ENCODE data around the gene KRT86. TPM values are rescaled to one million over a fixed set of nuclear protein-coding genes. Genes with fewer than 3 reads are reported as not detected.

The KRT86 gene
- total and polyA plus RNA-seq, 2 of the 8 experiments (the other 6 are each of a cell fraction or from before 2014, with no cell fraction given), result 0.12 TPM; not detected in 1

DNA sequence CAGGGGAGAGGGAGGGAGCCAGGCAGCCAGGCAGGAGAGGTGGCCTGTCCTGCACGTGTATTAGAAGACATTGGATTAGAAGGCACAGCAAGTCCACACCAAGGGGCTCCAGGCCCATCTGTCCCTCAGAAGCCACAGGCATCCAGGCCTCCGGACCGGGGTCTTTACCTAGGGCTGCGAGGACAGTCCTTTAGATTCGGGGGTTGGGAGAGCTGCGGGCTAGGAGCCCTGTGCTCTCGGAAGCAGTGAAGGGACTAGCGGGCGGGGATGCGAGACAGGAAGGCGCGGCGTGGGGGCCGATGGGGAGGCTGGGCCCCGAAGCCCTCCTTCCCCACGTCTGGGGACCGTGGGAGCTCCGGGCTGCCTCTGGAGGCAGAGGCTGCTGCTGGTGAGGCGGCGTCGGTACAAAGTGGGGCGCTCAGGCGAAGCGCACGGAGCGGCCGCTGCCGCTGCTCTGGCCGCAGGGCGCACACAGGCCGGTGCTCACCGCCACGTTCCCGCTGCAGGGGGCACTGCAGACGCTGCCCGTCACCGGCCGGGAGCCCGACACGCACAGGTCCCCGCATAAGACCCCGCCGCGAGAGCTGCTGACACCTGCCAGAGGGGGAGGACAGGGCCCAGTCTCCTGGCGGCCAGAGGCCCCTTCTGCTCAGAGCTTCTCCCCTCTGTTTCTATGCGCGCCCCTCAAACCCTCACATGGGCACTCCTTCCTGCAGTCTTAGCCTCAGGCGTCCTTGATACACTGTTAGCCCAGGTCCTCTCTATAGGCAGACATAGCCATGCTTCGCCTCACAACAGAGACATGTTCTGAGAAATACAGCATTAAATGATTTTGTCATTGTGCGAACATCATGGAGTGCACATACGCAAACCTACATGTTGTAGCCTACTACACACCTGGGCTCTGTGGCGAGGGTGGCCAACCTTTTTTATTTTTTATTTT, 24.1 kb upstream of the KRT86 start (continued):
- TF ChIP-seq GTF2F1 (IDR thresholded peaks at IDR 0.05; ENCODE audit: borderline replicate concordance, low read depth, low read length) (no peak), CREB1 (IDR thresholded peaks at IDR 0.05) (no peak), EP300 (IDR thresholded peaks at IDR 0.05; ENCODE audit: borderline replicate concordance in 1 of 2, low read depth in 2 of 2, low read length in 2 of 2) (no peak), SRF (IDR thresholded peaks at IDR 0.05; ENCODE audit: low read depth, low read length) (no peak), SP2 (IDR thresholded peaks at IDR 0.05; ENCODE audit: low read length) (no peak), ASH2L (IDR thresholded peaks at IDR 0.05; ENCODE audit: low read length) (peak; percentile 61), JUND (IDR thresholded peaks at IDR 0.05; ENCODE audit: low read length) (no peak), TCF12 (IDR thresholded peaks at IDR 0.05; ENCODE audit: low read depth, low read length) (no peak), KDM5A (IDR thresholded peaks at IDR 0.05; ENCODE audit: low read length) (no peak), HDAC2 (IDR thresholded peaks at IDR 0.05; ENCODE audit: borderline replicate concordance in 1 of 2, low read depth in 2 of 2, low read length in 2 of 2) (no peak), RAD21 (IDR thresholded peaks at IDR 0.05 in 1 of 2, conservative IDR thresholded peaks at IDR 0.05 in 1 of 2; ENCODE audit: low read depth in 2 of 2, low read length in 2 of 2) (peak in 1 of 2 experiments; percentile 30; a peak in 1 of 4 replicates), YY1 (IDR thresholded peaks at IDR 0.05; ENCODE audit: low read depth, low read length) (no peak), FOSL1 (IDR thresholded peaks at IDR 0.05; ENCODE audit: insufficient read depth, low read depth, low read length) (no peak), PHF8 (conservative IDR thresholded peaks at IDR 0.05; ENCODE audit: low read depth, low read length) (no peak), BRCA1 (IDR thresholded peaks at IDR 0.05; ENCODE audit: low read depth, low read length) (no peak), BCL11A (IDR thresholded peaks at IDR 0.05; ENCODE audit: low read depth in 2 of 2, low read length in 2 of 2) (no peak), NANOG (IDR thresholded peaks at IDR 0.05; ENCODE audit: insufficient read depth, low read depth, low read length, poor library complexity, severe bottlenecking) (no peak), KDM4A (IDR thresholded peaks at IDR 0.05; ENCODE audit: low read depth, low read length, severe bottlenecking) (no peak), SP1 (IDR thresholded peaks at IDR 0.05; ENCODE audit: low read depth, low read length) (no peak)
- TF ChIP-seq, protein P1, sequence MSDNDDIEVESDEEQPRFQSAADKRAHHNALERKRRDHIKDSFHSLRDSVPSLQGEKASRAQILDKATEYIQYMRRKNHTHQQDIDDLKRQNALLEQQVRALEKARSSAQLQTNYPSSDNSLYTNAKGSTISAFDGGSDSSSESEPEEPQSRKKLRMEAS (IDR thresholded peaks at IDR 0.05), result peak; percentile 24; the same call in 1 of the 2 replicates
- TF ChIP-seq, protein P2, sequence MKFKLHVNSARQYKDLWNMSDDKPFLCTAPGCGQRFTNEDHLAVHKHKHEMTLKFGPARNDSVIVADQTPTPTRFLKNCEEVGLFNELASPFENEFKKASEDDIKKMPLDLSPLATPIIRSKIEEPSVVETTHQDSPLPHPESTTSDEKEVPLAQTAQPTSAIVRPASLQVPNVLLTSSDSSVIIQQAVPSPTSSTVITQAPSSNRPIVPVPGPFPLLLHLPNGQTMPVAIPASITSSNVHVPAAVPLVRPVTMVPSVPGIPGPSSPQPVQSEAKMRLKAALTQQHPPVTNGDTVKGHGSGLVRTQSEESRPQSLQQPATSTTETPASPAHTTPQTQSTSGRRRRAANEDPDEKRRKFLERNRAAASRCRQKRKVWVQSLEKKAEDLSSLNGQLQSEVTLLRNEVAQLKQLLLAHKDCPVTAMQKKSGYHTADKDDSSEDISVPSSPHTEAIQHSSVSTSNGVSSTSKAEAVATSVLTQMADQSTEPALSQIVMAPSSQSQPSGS (IDR thresholded peaks at IDR 0.05; ENCODE audit: low read length), result no peak
